SK-N-SH (cell line): ENCODE results near the gene GUCD1. TPM values are rescaled to one million over a fixed set of nuclear protein-coding genes. Genes with fewer than 3 reads are reported as not detected.

ENCODE experiments used
- CTCF ChIA-PET: fragments of 300-600, 350-600 bp; formaldehyde crosslinking; extraction: SDS; loops from one replicate; lab custom pipeline; 2021; lab: Yijun Ruan, JAX
- POLR2A ChIA-PET: fragments of 350-600 bp; sonication (Branson Sonifier 250); formaldehyde crosslinking; extraction: SDS; loops from one replicate; lab custom pipeline; 2020; ENCODE audit warnings: antibody characterized with exemption, inconsistent platforms; lab: Yijun Ruan, JAX
- DNase-seq: peaks from one replicate; pipeline ENCODE4 v3.0.0; 2012
- H2AFZ ChIP-seq: fragments of 200-600 bp; sonication (generic); 2 replicates; pipeline ENCODE4 v1.8.1; 2016; ENCODE audit warnings: antibody characterized with exemption, mild to moderate bottlenecking, low read depth
- H3F3A ChIP-seq: fragments of 200-600 bp; sonication (generic); replicated peaks from 2 replicates; pipeline ENCODE3; 2016; ENCODE audit warnings: antibody characterized with exemption, mild to moderate bottlenecking; ENCODE audit not compliant: insufficient read depth
- H3K27ac ChIP-seq, 2 experiments: fragments of 200-500 bp in 1 of 2; fragments of 200-600 bp in 1 of 2; sonication (Bioruptor generic) in 1 of 2; sonication (generic), shearing (Covaris generic) in 1 of 2; 2 replicates each; pipeline versions ENCODE4 v1.5.1 to v1.6.1; 2014 to 2016; ENCODE audit warnings: low read depth in 2 of 2, inconsistent platforms in 1 of 2, low read length in 1 of 2, mild to moderate bottlenecking in 1 of 2, mixed read lengths in 1 of 2
- H3K27me3 ChIP-seq: fragments of 200-600 bp; sonication (generic), shearing (Covaris generic); 2 replicates; pipeline ENCODE4 v1.6.1; 2016; ENCODE audit warnings: mixed run types; ENCODE audit not compliant: insufficient read depth
- H3K36me3 ChIP-seq, 2 experiments: fragments of 200-500 bp in 1 of 2; fragments of 200-600 bp in 1 of 2; sonication (Bioruptor generic) in 1 of 2; sonication (generic) in 1 of 2; replicated peaks in 1 of 2; 2 replicates each; pipeline versions ENCODE3 to v1.5.1; 2014 to 2016; ENCODE audit warnings: low read length in 1 of 2, mild to moderate bottlenecking in 1 of 2; ENCODE audit not compliant: insufficient read depth in 2 of 2, control insufficient read depth in 1 of 2
- H3K4me1 ChIP-seq, 2 experiments: fragments of 200-500 bp in 1 of 2; fragments of 200-600 bp in 1 of 2; sonication (Bioruptor generic) in 1 of 2; sonication (generic), shearing (Covaris generic) in 1 of 2; 2 replicates each; pipeline versions ENCODE4 v1.5.1 to v1.6.1; 2014 to 2016; ENCODE audit warnings: low read depth in 1 of 2, low read length in 1 of 2, mixed run types in 1 of 2; ENCODE audit not compliant: insufficient read depth in 2 of 2, control insufficient read depth in 1 of 2
- H3K4me2 ChIP-seq: fragments of 200-600 bp; sonication (generic), shearing (Covaris generic); 2 replicates; pipeline ENCODE4 v1.6.1; 2017; ENCODE audit warnings: mixed run types
- H3K4me3 ChIP-seq, 2 experiments: fragments of 200-500 bp in 1 of 2; fragments of 200-600 bp in 1 of 2; sonication (Bioruptor generic) in 1 of 2; sonication (generic), shearing (Covaris generic) in 1 of 2; 2 replicates each; pipeline versions ENCODE4 v1.5.1 to v1.8.1; 2014 to 2016; ENCODE audit warnings: low read depth in 2 of 2, inconsistent platforms in 1 of 2, low read length in 1 of 2, mild to moderate bottlenecking in 1 of 2, mixed read lengths in 1 of 2, moderate library complexity in 1 of 2
- H3K79me2 ChIP-seq: fragments of 200-600 bp; sonication (generic); 2 replicates; pipeline ENCODE4 v1.8.1; 2017; ENCODE audit warnings: mild to moderate bottlenecking; ENCODE audit not compliant: insufficient read depth
- H3K9ac ChIP-seq: fragments of 200-600 bp; sonication (generic); 2 replicates; pipeline ENCODE4 v1.6.1; 2017; ENCODE audit warnings: mixed run types
- H3K9me2 ChIP-seq: fragments of 200-600 bp; sonication (generic); 2 replicates; pipeline ENCODE4 v1.6.1; 2017; ENCODE audit warnings: mixed run types
- H3K9me3 ChIP-seq: fragments of 200-600 bp; sonication (generic); 2 replicates; pipeline ENCODE4 v1.6.1; 2017; ENCODE audit warnings: mixed run types, mild to moderate bottlenecking, moderate library complexity
- H4K20me1 ChIP-seq: fragments of 200-600 bp; sonication (generic); 2 replicates; pipeline ENCODE4 v1.6.1; 2017; ENCODE audit warnings: mild to moderate bottlenecking, mixed run types; ENCODE audit not compliant: insufficient read depth
- EP300 ChIP-seq, 2 experiments: IDR thresholded peaks; 2 replicates each; pipeline versions ENCODE4 v1.4.0 to v1.6.1; 2012; ENCODE audit warnings: borderline replicate concordance in 1 of 2, low read depth in 1 of 2, low read length in 1 of 2
- MAX ChIP-seq: IDR thresholded peaks from 2 replicates; pipeline ENCODE4 v1.4.0; 2012; ENCODE audit warnings: low read depth
- POLR2AphosphoS5 ChIP-seq: IDR thresholded peaks from 2 replicates; pipeline ENCODE4 v1.6.1; 2012; ENCODE audit warnings: low read depth, low read length
- RAD21 ChIP-seq: IDR thresholded peaks from 2 replicates; pipeline ENCODE4 v1.6.1; 2012; ENCODE audit warnings: mild to moderate bottlenecking, low read length
- RCOR1 ChIP-seq: fragments of 150-350 bp; IDR thresholded peaks from 2 replicates; pipeline ENCODE4 v1.6.1; 2017; ENCODE audit warnings: antibody characterized with exemption, low read length
- REST ChIP-seq: IDR thresholded peaks from 2 replicates; pipeline ENCODE4 v1.6.1; 2012; ENCODE audit warnings: mild to moderate bottlenecking, low read depth, low read length, moderate library complexity
- TCF12 ChIP-seq: IDR thresholded peaks from 2 replicates; pipeline ENCODE4 v1.4.0; 2012
- USF1 ChIP-seq: IDR thresholded peaks from 2 replicates; pipeline ENCODE4 v1.4.0; 2012; ENCODE audit warnings: low read depth, borderline replicate concordance
- USF2 ChIP-seq: fragments of 150-350 bp; IDR thresholded peaks from 2 replicates; pipeline ENCODE4 v1.6.1; 2017; ENCODE audit warnings: antibody characterized with exemption, low read length, low read depth, borderline replicate concordance
- WGBS: methylation state at CpG from one replicate; pipeline ENCODE4 v1.1.6; 2017; ENCODE audit warnings: low lambda C conversion rate; 5-methylcytosine and 5-hydroxymethylcytosine counted together
- polyA plus RNA-seq, 3 experiments: library from polyadenylated mRNA; depleted of rRNA; stranded (reverse); fragments of >200 nt; gene quantifications; 2 replicates each; pipeline ENCODE4 v1.2.3, GENCODE V29; 2012
- TF ChIP-seq, protein P1 (sequence below): fragments of 150-350 bp; IDR thresholded peaks from 2 replicates; pipeline ENCODE4 v1.6.1; 2016; ENCODE audit warnings: mild to moderate bottlenecking, low read depth, low read length

GUCD1 gene
- polyA plus RNA-seq, 1 of the 3 experiments (the other 2 are of a cell fraction) = 71.0 TPM

DNA sequence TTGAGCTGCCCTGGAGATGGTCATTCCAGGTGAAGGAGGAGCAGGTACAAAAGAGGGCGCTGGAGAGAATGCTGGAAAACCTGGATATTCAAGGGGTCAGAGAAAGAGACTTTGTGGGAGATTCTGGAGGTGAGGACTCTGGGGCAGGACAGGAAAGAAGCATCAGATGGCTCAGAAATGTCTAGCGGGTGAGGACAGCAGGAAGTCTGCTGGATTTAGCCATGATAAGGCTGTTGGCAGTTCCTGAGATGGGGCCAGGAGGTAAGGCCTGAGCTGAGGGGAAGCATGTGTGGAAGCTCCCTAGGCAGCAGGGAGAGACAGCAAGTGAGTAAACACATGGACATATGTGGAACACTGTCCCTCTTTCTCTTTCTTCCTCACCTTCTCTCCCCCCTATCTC, 58.3 kb downstream of the GUCD1 start (continued):
- TF ChIP-seq USF2 (no peak), POLR2AphosphoS5 (no peak), RCOR1 (no peak), MAX (no peak)

DNA sequence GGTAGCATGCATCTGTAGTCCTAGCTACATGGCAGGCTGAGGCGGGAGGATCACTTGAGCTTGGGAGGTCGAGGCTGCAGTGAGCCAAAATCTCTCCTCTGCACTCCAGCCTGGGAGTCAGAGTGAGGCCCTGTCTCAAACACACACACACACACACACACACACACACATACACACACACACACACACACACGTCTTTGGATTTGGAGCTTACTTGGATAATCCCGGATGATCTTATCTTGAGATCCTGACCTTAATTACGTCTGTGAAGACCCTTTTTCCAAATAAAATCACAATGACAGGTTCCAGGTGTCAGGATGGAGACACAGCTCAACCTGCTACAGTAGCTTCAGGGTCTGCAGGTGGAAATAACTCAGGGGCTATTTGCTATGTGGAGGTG, 58.7 kb downstream of the GUCD1 start:
- H3K27me3 ChIP-seq = no peaks in the 10 kb centered on the region
- H3F3A ChIP-seq = no peaks in the 10 kb centered on the region
- no peak overlapping the region for H3K4me3 ChIP-seq
- no peaks in the 10 kb centered on the region for H3K9me2 ChIP-seq
- no peak for DNase-seq
- H3K9me3 ChIP-seq = no peaks in the 10 kb centered on the region
- no peak overlapping the region for H3K9ac ChIP-seq
- H4K20me1 ChIP-seq = no peaks in the 10 kb centered on the region
- H2AFZ ChIP-seq = no peak overlapping the region
- ChIA-PET POLR2A (no interaction called here), CTCF (interaction anchor here (0.9 to 1.8 kb wide), 4 partner anchors 20 to 173 kb away, joined by 3 to 9 read pairs (median 4); no protein-coding TSS in a partner anchor)
- H3K36me3 ChIP-seq = no peaks in the 10 kb centered on the region
- TF ChIP-seq EP300 (IDR thresholded peaks at IDR 0.05; ENCODE audit: borderline replicate concordance in 1 of 2, low read depth in 1 of 2, low read length in 1 of 2) = no peak
- no peak for TF ChIP-seq REST
- TF ChIP-seq, protein P1, sequence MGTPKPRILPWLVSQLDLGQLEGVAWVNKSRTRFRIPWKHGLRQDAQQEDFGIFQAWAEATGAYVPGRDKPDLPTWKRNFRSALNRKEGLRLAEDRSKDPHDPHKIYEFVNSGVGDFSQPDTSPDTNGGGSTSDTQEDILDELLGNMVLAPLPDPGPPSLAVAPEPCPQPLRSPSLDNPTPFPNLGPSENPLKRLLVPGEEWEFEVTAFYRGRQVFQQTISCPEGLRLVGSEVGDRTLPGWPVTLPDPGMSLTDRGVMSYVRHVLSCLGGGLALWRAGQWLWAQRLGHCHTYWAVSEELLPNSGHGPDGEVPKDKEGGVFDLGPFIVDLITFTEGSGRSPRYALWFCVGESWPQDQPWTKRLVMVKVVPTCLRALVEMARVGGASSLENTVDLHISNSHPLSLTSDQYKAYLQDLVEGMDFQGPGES = no peak
- no peak for TF ChIP-seq RAD21
- TF ChIP-seq TCF12 = no peak
- TF ChIP-seq USF1 = no peak
- peaks cover 0 to 23% of the 10 kb centered on the region in 2 experiments; a peak in 1 of 4 replicates for H3K4me1 ChIP-seq
- H3K4me2 ChIP-seq = no peak overlapping the region
- 73% methylated on average over 5 of the region's 5 CpGs for WGBS
- no peaks in the 10 kb centered on the region for H3K79me2 ChIP-seq
- no peak overlapping the region for H3K27ac ChIP-seq
